Glutamatergic neuron (in vitro differentiated cells): ENCODE data around the gene UGT3A2. TPM values are rescaled to one million over a fixed set of nuclear protein-coding genes. Genes with fewer than 3 reads are reported as not detected.

Experiments used
- DNase-seq: peaks from one replicate; pipeline ENCODE4 v3.0.0; 2022
- H3K27ac Mint-ChIP-seq: one replicate; pipeline ENCODE4 v1.8.0; 2020; ENCODE audit warnings: mild to moderate bottlenecking, mixed read lengths, inconsistent platforms; ENCODE audit not compliant: unreplicated experiment
- H3K27me3 Mint-ChIP-seq: one replicate; pipeline ENCODE4 v1.8.0; 2020; ENCODE audit warnings: mild to moderate bottlenecking, moderate library complexity, mixed read lengths, inconsistent platforms; ENCODE audit not compliant: unreplicated experiment
- H3K36me3 Mint-ChIP-seq: one replicate; pipeline ENCODE4 v1.8.0; 2020; ENCODE audit warnings: mild to moderate bottlenecking, mixed read lengths, inconsistent platforms; ENCODE audit not compliant: unreplicated experiment
- H3K4me1 Mint-ChIP-seq: one replicate; pipeline ENCODE4 v1.8.0; 2020; ENCODE audit warnings: mild to moderate bottlenecking, low read depth, mixed read lengths, inconsistent platforms; ENCODE audit not compliant: unreplicated experiment
- H3K4me3 Mint-ChIP-seq: one replicate; pipeline ENCODE4 v1.8.0; 2020; ENCODE audit warnings: mild to moderate bottlenecking, mixed read lengths, inconsistent platforms; ENCODE audit not compliant: unreplicated experiment
- H3K9me3 Mint-ChIP-seq: one replicate; pipeline ENCODE4 v1.8.0; 2020; ENCODE audit warnings: mild to moderate bottlenecking, moderate library complexity, mixed read lengths, inconsistent platforms; ENCODE audit not compliant: unreplicated experiment
- CTCF ChIP-seq: fragments of 200-600 bp; sonication (generic); IDR thresholded peaks from one replicate; pipeline ENCODE4 v1.5.0; 2021; ENCODE audit not compliant: partially characterized antibody, unreplicated experiment
- total RNA-seq: library from RNA; stranded (reverse); fragmentation: NEBNext Ultra II Directional; extraction: Animal tissue kit (Norgen Biotek cat#: 25700); gene quantifications from one replicate; pipeline ENCODE4 v1.2.1, GENCODE V29; 2021; ENCODE audit not compliant: unreplicated experiment

The UGT3A2 gene
- total RNA-seq, 1 donor from 2014 or later = 0.37 TPM

- no peak for TF ChIP-seq CTCF
- H3K4me3 Mint-ChIP-seq = no peak overlapping the region
- no peaks in the 10 kb centered on the region for H3K36me3 Mint-ChIP-seq
- no peaks in the 10 kb centered on the region for H3K4me1 Mint-ChIP-seq
- H3K9me3 Mint-ChIP-seq = no peaks in the 10 kb centered on the region
- DNase-seq = no peak
- no peaks in the 10 kb centered on the region for H3K27me3 Mint-ChIP-seq
- H3K27ac Mint-ChIP-seq = no peak overlapping the region
Observed at GRCh38 chr5:36099748-36100147, 33.1 kb upstream of the UGT3A2 start.

- Mint-ChIP-seq H3K27me3 (no peaks in the 10 kb centered on the region), H3K9me3 (no peaks in the 10 kb centered on the region), H3K4me1 (no peaks in the 10 kb centered on the region), H3K4me3 (no peak overlapping the region), H3K36me3 (no peaks in the 10 kb centered on the region), H3K27ac (no peak overlapping the region)
- no peak for DNase-seq
- no peak for TF ChIP-seq CTCF
Observed at GRCh38 chr5:36096486-36096885, 29.8 kb upstream of the UGT3A2 start.

- peak overlapping the region; percentile 53 for H3K27ac Mint-ChIP-seq
- TF ChIP-seq CTCF = no peak
- peak; percentile 33 for DNase-seq
Observed at GRCh38 chr5:36089989-36090388, 23.3 kb upstream of the UGT3A2 start.

GRCh38 chr5:36079200-36079781 is 12.6 kb upstream of the UGT3A2 start:
- Mint-ChIP-seq H3K27me3 (no peaks in the 10 kb centered on the region), H3K4me1 (no peaks in the 10 kb centered on the region), H3K27ac (no peak overlapping the region), H3K36me3 (no peaks in the 10 kb centered on the region), H3K4me3 (no peak overlapping the region), H3K9me3 (no peaks in the 10 kb centered on the region)
- no peak for DNase-seq
- peak; percentile 72 for TF ChIP-seq CTCF

More at GRCh38 chr5:36089989-36090388, 23.3 kb upstream of the UGT3A2 start:
- Mint-ChIP-seq H3K4me3 (no peak overlapping the region), H3K9me3 (no peaks in the 10 kb centered on the region), H3K4me1 (peaks cover 4% of the 10 kb centered on the region), H3K36me3 (no peaks in the 10 kb centered on the region), H3K27me3 (peaks cover 3% of the 10 kb centered on the region)

GRCh38 chr5:36078430-36078829 is 11.7 kb upstream of the UGT3A2 start:
- no peaks in the 10 kb centered on the region for H3K36me3 Mint-ChIP-seq
- H3K9me3 Mint-ChIP-seq = no peaks in the 10 kb centered on the region
- H3K4me1 Mint-ChIP-seq = no peaks in the 10 kb centered on the region
- H3K27ac Mint-ChIP-seq = no peak overlapping the region
- TF ChIP-seq CTCF = no peak
- no peaks in the 10 kb centered on the region for H3K27me3 Mint-ChIP-seq
- no peak overlapping the region for H3K4me3 Mint-ChIP-seq
- no peak for DNase-seq
